DMS53 treated with DMSO at 0.1 percent for 48 hours (cell line): ENCODE measurements around the gene AGMO.

ENCODE experiments used
- DNase-seq: peaks from one replicate; lab custom pipeline; 2025; ENCODE audit not compliant: unreplicated experiment; lab: John Stamatoyannopoulos, UW

Gene AGMO

DNA sequence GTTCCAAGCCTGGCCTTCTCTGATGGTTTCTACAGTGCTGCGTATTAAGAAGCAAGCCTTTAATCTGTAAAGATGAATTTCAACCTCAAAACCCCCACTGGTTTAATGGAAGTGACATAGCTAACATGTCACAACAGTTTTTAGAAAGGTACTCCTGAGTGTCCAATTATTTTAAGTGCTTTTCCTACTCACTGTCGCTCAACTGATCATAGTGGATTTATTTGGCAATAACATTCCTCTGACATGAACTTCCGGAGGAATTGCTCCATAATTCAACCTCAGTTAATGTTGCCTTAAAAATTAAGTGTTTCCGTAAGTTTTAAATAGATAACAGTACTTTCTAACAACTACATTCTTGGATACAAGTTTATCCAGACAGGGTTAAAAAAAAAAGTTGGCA, 57.5 kb downstream of the AGMO start:
- no peak for DNase-seq

GRCh38 chr7:15503603-15504290, 58.1 kb downstream of the AGMO start:
- DNase-seq, result no peak

DNA sequence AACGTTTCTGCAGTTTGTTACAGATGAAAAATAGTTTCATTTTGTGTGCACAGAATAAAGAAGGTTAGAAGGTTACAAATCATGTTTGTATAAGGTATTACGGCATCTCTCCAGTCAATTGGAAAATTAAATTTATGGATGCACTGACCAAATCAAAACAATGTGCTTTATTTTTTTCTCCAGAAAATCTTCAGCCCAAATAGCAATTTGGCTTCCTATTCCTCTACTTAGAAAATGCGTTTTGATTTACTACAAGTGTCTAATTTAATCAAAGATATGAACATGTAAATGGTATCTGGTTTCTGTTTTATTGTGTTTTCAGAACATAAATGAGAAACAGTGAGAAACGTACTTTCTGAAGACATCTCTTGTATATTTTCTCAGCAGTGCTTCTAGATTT, 63.4 kb downstream of the AGMO start:
- DNase-seq, result no peak

GRCh38 chr7:15495170-15495569, 66.6 kb downstream of the AGMO start:
- DNase-seq, result no peak

- no peak for DNase-seq
These were observed 67.1 kb downstream of the AGMO start for GRCh38 chr7:15494711-15495110.

DNA sequence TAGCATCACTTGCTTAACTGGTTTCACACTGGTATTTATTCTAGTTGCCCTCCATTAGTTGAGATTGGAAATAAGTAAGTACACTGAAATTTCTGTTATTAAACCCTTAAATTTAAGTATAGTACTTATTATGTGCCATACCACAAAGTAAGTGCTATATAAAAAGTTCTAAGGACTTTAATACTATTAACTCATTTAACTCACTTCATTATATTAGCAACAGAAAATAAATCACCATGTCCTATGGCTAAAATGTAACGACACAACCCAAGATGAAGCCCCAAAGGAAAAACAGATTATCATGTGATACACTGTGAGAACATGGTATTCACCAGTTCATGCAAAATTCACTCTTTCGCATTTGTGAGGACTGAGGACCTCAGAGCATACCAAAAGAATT, 70.5 kb downstream of the AGMO start:
- DNase-seq, result no peak

DNA sequence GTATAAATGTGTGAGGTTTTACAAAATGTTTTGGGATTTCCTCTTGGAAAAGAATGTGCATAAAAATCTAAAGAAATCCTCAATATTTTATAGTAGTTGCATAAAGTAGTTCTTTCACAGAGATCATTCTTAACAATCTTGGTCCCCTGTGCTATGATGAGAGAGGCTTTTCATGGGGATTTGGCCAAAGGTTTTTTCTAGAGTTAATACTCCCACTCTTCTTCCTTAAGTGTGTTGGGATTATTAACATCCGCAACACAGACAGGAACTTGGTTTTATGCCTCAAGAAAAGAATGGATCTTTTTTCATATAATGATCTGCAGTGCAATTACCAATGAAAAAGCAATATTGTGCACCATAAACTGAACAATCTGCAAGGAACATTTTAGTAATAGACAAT, 71.5 kb downstream of the AGMO start:
- DNase-seq, result no peak

DNA sequence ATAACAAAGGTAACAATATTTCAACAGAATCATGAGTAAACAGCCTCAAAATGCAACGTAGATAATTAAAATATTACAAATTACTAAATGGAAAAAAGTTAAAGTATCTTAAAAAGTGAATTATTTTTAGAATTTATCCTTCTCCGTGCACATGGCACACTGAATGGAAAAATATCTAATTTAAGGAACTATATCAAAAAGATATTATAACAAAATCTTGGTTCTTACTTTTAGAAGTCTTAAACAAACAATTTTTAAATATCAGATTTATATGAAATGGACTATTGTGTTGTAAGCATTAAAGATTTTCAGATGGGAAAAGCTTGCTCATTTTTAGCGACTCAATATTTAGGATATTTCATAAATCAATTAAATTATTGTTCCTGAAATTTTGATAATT, 72.0 kb downstream of the AGMO start:
- DNase-seq, result no peak

- DNase-seq, result no peak
These were observed 72.4 kb downstream of the AGMO start for GRCh38 chr7:15489383-15489782.

- DNase-seq, result no peak
These were observed 73.4 kb downstream of the AGMO start for GRCh38 chr7:15488401-15488800.

- DNase-seq, result no peak
These were observed 73.9 kb downstream of the AGMO start for GRCh38 chr7:15487896-15488295.

DNA sequence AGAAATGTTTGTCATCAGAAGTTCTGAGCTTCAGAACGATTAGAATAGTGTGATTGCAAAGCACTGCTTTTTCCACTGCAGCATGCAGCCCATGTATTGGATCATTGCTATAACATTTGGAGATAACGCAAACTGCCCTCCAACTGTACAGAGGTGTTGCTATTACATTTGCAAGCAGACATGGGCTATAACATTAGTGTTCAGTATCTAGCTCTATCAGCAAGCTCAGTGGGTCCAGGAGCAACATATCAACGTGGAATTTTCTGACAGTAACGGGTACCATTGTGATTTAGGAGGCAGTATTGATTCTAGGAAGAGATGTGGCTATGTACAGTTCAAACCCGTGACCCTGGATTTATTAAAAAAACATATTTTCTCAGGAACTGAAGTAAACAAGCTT, 75.8 kb downstream of the AGMO start:
- no peak for DNase-seq

GRCh38 chr7:15485431-15485830, 76.4 kb downstream of the AGMO start:
- DNase-seq, result no peak

DNA sequence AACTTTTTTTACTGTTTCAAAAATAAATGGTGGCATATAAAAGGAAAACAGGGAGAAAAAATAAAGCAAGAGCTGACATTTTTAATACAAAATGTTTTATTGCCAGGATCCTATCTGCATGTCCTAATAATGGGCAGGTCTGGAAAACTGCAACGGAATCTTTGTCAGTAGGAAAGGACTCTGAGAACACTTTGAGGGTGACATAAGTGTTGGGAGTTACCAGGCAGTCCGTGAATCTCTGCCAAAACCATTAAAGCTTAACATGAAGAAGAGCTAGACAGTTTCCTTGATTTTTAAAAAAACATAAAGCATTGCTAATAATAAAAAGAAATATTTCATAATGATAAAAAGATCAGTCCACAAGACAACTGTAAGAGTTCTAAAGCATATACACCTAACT, 80.7 kb downstream of the AGMO start:
- no peak for DNase-seq

DNA sequence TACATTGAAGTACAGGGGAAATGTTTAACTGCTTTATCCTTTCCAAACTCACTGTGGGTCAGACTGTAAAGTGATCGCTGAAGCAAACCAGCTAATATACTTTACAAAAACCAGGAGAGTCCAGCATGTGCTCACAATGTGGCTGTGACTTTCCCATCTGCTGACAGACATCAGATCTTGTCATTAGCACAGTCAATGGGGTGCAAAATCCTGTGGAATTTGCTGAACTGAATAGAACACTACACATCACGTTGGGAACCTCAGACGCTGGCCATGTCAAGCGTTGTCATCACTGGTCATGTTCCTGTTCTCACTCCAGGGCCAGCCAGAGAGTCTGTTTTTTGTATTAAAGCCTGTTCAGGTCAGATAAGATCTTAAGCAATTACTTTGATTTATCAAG, 83.4 kb downstream of the AGMO start:
- no peak for DNase-seq

DNA sequence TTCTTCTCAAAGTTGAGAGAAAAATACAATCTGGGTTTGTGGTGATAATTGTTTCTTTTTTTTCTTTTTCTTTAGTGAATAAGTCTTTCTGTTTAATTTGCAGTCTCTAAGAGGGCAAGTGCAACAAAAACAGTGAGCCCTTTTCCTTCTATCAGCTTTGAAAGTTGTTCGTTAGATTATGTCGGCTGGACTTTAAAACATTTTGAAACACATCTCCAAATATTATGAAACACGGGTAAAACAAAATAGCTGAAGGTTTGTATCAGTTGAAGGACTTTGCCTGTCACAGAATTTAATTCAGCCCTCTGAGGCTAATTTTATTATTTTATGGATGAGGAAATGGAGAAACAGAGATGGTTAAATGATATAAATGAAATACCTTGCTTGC, 85.3 kb downstream of the AGMO start:
- DNase-seq, result no peak

- no peak for DNase-seq
These were observed 85.8 kb downstream of the AGMO start for GRCh38 chr7:15475808-15476530.

DNA sequence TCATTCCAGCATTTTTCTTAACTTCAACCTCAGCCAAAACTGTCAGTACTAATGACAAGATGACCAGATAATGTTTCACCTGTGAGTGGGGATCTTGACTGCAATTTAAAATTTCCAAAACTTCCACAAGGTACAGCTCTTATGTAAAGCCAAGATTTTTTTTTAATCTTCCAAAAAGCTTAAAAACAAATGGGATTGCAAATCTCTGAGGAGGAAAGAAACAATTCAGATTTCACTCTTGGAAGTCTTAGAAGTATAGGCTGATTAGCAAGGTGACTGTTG, 90.2 kb downstream of the AGMO start:
- no peak for DNase-seq

GRCh38 chr7:15470825-15471668, 90.8 kb downstream of the AGMO start:
- no peak for DNase-seq

- no peak for DNase-seq
These were observed 97.1 kb downstream of the AGMO start for GRCh38 chr7:15464667-15465121.

DNA sequence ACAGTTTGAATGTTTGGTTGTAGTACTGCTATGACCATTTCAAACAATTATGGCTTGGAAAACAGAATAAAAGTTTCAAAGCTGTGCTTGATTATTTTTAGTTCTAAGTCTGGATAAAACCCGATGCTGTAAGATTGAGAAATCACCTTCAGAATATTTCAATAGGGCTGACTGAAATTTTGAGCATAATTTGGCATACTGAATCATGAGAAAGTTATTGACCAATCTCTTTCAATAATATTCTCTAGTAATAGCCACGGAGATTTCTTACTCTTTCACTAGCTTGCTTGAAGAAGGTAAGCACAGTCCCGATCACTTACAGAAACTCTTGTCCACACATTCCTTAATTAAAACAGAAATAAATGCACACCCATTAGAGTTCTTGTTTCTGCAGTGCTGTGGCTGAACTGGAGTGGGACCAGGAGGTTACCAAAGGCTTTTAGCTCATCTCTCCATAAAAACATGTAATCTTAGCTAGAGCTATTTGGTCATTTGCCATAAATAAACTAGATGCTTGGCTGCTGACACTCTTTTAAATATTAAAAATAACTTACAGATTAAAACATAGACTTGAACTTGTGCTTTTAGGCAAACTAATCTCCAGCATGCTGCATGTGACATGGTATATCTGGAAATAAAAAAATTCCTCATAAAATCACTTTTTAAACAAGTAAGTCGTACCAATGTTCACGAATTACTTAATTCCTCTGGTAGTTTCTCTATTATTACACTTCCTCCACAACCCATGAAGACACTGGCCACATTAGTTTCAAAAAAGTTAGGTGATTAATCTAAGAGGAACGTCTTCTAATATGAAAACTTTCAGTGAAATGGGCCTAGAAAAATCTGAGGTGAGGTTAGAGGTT, 97.8 kb downstream of the AGMO start:
- no peak for DNase-seq
